Measurements from ENCODE around the gene RBM20.

RBM20 gene

GRCh38 chr10:110829721-110830410 is 185.7 kb downstream of the RBM20 start:
- intact Hi-C loops (cut with DNase I), result no loop called here
- no peak for DNase-seq

GRCh38 chr10:110833234-110833940 is 189.3 kb downstream of the RBM20 start:
- no peak for DNase-seq
- intact Hi-C loops (cut with DNase I), result no loop called here

- no peak for DNase-seq
- intact Hi-C loops (cut with DNase I), result no loop called here
Observed at GRCh38 chr10:110833941-110834628, 189.9 kb downstream of the RBM20 start.

- DNase-seq, result no peak
- intact Hi-C loops (cut with DNase I), result no loop called here
Observed at GRCh38 chr10:110834629-110835301, 190.6 kb downstream of the RBM20 start.

GRCh38 chr10:110835841-110836240 is 191.7 kb downstream of the RBM20 start:
- intact Hi-C loops (cut with DNase I), result no loop called here
- DNase-seq, result no peak

- intact Hi-C loops (cut with DNase I), result no loop called here
- no peak for DNase-seq
Observed at GRCh38 chr10:110836706-110837105, 192.6 kb downstream of the RBM20 start.

GRCh38 chr10:110837418-110838171 is 193.5 kb downstream of the RBM20 start:
- intact Hi-C loops (cut with DNase I), result no loop called here
- no peak for DNase-seq

GRCh38 chr10:110840225-110840922 is 196.2 kb downstream of the RBM20 start:
- DNase-seq, result no peak
- intact Hi-C loops (cut with DNase I), result no loop called here

GRCh38 chr10:110840923-110841428 is 196.8 kb downstream of the RBM20 start:
- intact Hi-C loops (cut with DNase I), result no loop called here
- DNase-seq, result no peak

GRCh38 chr10:110841767-110842267 is 197.7 kb downstream of the RBM20 start:
- intact Hi-C loops (cut with DNase I), result no loop called here
- DNase-seq, result no peak

- intact Hi-C loops (cut with DNase I), result no loop called here
- DNase-seq, result no peak
Observed at GRCh38 chr10:110842326-110842904, 198.3 kb downstream of the RBM20 start.

- peak in 1 of 42 donors; percentile 6 for DNase-seq
Observed at GRCh38 chr10:110843031-110843430, 198.9 kb downstream of the RBM20 start.

GRCh38 chr10:110843796-110844616 is 199.9 kb downstream of the RBM20 start:
- no peak for DNase-seq
- intact Hi-C loops (cut with DNase I), result no loop called here

More at GRCh38 chr10:110843031-110843430, 198.9 kb downstream of the RBM20 start:
- intact Hi-C loops (cut with DNase I), result no loop called here

GRCh38 chr10:110844617-110844881 is 200.4 kb downstream of the RBM20 start:
- no peak for DNase-seq
- intact Hi-C loops (cut with DNase I), result no loop called here

- no peak for DNase-seq
- intact Hi-C loops (cut with DNase I), result no loop called here
Observed at GRCh38 chr10:110845192-110845755, 201.1 kb downstream of the RBM20 start.

- no peak for DNase-seq
- intact Hi-C loops (cut with DNase I), result no loop called here
Observed at GRCh38 chr10:110845756-110846620, 201.9 kb downstream of the RBM20 start.
